Measurements from ENCODE around the gene TOPORS.

Gene TOPORS

GRCh38 chr9:32503008-32503407 is 49.4 kb downstream of the TOPORS start:
- DNase-seq (ENCODE audit: low read depth in 3 of 3), result no peak

- DNase-seq (ENCODE audit: low read depth in 3 of 3), result no peak
Measured at GRCh38 chr9:32502464-32502863, 49.9 kb downstream of the TOPORS start.

- no peak for DNase-seq (ENCODE audit: low read depth in 3 of 3)
Measured at GRCh38 chr9:32501868-32502267, 50.5 kb downstream of the TOPORS start.

- DNase-seq (ENCODE audit: low read depth in 3 of 3), result no peak
Measured at GRCh38 chr9:32500768-32501167, 51.6 kb downstream of the TOPORS start.

- DNase-seq (ENCODE audit: low read depth in 3 of 3), result no peak
Measured at GRCh38 chr9:32497921-32498320, 54.5 kb downstream of the TOPORS start.

GRCh38 chr9:32490601-32491000 is 61.8 kb downstream of the TOPORS start:
- DNase-seq (ENCODE audit: low read depth in 3 of 3), result no peak

Data from stimulated activated CD4-positive, alpha-beta T cell treated with anti-CD3 and anti-CD28 coated beads, TNF-alpha, amount 100 ng/mL, for 48 hours (primary cell).